ENCODE results near the gene SPEN.

GRCh38 chr1:15849775-15850324 lies 2.3 kb downstream of the SPEN start:
- TF ChIP-seq, protein P1, sequence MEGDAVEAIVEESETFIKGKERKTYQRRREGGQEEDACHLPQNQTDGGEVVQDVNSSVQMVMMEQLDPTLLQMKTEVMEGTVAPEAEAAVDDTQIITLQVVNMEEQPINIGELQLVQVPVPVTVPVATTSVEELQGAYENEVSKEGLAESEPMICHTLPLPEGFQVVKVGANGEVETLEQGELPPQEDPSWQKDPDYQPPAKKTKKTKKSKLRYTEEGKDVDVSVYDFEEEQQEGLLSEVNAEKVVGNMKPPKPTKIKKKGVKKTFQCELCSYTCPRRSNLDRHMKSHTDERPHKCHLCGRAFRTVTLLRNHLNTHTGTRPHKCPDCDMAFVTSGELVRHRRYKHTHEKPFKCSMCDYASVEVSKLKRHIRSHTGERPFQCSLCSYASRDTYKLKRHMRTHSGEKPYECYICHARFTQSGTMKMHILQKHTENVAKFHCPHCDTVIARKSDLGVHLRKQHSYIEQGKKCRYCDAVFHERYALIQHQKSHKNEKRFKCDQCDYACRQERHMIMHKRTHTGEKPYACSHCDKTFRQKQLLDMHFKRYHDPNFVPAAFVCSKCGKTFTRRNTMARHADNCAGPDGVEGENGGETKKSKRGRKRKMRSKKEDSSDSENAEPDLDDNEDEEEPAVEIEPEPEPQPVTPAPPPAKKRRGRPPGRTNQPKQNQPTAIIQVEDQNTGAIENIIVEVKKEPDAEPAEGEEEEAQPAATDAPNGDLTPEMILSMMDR (IDR thresholded peaks at IDR 0.05): no peak
- TF ChIP-seq ZFX (IDR thresholded peaks at IDR 0.05; ENCODE audit: borderline replicate concordance): no peak

Data from 22Rv1 (cell line).